ENCODE measurements around the gene FEV.

FEV gene

DNA sequence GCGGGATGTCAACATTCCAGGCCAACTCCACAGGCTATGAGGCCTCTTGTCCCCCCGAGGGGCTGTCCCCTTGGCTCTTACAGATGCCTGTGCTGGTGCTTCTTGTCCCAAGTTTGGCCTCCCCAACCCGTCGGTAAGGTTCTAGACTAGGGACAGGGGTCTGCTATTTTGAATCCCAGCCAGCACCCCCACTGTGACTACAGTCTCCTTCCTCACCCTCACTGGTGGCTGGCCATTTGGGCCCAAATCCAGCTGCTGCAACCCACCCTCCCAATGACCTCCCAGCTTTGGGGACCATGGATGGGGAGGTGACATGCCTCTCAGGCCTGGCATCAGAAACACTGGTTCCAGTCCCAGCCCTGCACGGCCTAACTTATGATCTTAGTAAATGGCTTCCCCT, 37.6 kb upstream of the FEV start:
- DNase-seq (ENCODE audit: insufficient read length, low spot score) = no peak
- no peak for TF ChIP-seq POLR2A (IDR thresholded peaks at IDR 0.05; ENCODE audit: low read depth, low read length)
- no peak for FAIRE-seq

DNA sequence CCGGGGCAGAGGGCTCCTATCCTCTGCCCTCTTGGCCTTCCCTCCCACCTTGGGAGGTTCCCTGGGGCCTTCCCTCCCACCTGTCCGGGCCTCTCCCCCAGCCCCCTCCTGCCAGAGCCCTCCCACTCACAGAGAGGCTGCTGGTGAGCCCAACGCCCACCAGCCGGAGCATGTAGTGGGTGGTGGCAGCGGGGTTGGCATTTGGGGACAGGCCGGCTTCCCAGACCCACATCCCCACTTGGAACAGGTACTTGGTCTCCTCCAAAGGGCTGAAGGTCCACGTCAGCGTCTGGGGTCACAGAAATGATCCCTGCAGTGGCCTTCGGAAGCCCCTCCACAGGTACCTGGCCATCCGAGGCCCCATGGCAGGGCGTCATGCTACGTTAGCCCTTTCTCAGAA, 37.1 kb upstream of the FEV start:
- TF ChIP-seq POLR2A (IDR thresholded peaks at IDR 0.05; ENCODE audit: low read depth, low read length) = no peak
- FAIRE-seq = no peak
- DNase-seq (ENCODE audit: insufficient read length, low spot score) = no peak

DNA sequence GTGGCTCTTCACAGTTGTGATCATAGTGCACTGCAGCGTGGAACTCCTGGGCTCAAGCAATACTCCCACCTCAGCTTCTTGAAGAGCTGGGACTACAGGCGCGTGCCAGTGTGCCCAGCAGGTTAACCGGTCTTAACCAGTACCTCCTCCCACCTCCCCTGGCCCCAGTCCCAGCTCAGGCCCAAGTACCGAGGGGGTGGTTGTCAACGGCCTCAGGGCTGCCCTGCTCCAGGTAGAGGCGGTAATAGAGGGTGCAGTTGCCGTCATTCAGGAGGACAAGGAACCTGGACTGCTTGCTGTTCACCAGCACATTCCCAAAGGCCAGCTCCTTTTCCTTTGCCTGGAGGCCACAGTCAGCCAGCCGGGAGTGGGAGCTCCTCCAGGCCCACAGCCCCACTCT, 36.6 kb upstream of the FEV start:
- no peak for DNase-seq (ENCODE audit: insufficient read length, low spot score)
- FAIRE-seq = no peak
- TF ChIP-seq POLR2A (IDR thresholded peaks at IDR 0.05; ENCODE audit: low read depth, low read length) = no peak

DNA sequence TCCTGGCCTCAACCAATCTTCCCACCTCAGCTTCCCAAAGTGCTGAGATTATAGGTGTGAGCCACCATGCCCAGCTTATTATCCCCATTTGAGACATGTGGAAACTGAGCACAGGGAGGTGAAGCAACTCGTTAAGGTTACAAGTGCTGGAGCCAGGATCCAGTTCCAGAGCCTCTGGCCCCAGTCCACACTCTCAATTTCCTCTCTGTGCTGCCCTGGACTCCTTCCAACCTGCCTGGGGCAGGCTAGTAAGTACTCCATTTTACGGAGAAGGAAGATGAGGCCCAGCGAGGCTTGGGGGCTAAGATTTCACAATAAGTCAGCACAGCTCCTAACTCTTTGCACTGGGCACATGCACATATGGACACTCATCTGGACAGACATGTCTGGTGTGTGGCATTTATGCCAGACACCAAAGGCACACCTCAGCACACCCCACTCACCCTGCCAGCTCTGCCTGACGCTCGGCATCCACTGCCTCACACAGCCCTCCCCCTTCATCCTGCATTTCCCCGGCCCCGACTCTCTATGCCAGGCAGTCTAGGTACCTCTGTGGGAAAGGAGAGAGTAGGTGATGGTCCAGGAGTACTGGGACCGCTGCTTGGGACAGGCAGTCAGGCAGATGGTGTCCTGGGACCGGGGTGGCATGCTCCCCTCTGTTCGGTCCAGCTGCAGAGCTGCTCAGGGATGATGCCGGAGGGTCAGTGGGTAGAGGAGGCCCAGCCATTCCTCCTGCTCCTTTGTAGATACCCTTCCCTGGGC, 35.8 kb upstream of the FEV start:
- no peak for TF ChIP-seq POLR2A (IDR thresholded peaks at IDR 0.05; ENCODE audit: low read depth, low read length)
- DNase-seq (ENCODE audit: insufficient read length, low spot score) = no peak
- no peak for FAIRE-seq

DNA sequence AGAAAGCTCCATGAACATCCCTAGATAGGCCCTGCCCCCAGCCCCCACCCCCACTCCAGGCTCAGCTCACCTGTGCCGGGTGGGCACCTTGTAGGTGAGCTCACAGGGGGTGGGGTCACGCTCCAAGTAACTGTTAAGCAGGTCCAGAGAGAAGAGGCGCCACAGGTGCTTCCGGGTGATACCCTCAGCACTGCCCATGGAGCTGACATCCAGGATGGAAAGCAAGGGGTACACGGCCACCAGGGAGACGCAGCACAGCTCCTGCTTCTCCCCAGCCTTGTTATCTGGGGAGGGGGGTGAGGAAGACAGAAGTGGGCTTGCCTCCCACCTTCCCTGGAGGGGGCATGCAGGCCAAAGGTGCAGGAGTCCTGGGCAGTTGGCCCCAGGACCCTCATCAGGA, 34.5 kb upstream of the FEV start:
- TF ChIP-seq POLR2A (IDR thresholded peaks at IDR 0.05; ENCODE audit: low read depth, low read length) = no peak
- no peak for DNase-seq (ENCODE audit: insufficient read length, low spot score)
- FAIRE-seq = no peak

DNA sequence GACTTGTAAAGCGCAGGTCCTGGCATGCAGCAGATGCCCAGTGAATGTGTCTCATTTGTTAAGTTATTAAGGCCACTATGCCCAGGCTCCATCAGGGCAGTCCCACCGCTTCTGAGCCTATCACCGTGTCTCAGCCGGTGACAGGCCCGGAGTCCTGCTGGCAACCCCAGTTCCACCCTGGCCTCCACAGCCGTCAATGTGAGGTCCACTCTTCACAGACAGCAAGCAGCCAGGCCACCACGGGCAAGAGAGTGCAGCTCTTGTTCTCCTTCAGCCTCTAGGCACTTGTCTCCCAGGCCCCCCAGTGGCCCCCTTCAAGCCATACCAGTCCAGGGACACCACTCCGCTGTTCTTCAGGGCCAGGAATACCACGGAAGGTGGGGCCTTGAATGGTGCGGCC, 33.7 kb upstream of the FEV start:
- no peak for TF ChIP-seq POLR2A (IDR thresholded peaks at IDR 0.05; ENCODE audit: low read depth, low read length)
- FAIRE-seq (no peak), DNase-seq (ENCODE audit: insufficient read length, low spot score) (no peak)

DNA sequence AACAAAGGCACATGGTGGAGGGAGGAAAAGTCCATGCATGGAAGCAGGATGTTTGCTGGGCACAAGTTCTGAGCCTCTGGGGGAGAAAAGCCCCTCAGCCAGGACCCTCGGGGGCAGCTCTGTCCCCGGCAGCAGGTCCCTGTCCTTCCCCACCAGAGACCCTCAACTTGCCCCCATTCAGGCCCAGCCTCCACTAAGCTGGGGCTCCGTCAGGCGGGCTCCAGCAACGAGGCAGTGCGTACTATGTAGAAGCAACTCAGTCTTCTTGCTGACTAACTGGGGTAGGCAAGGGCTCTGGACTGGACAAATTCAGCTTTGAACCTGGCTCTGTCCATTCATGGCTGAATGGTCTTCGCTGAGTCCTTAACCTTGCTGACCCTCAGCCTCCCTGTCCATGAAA, 33.3 kb upstream of the FEV start:
- FAIRE-seq (no peak), DNase-seq (ENCODE audit: insufficient read length, low spot score) (no peak)
- no peak for TF ChIP-seq POLR2A (IDR thresholded peaks at IDR 0.05; ENCODE audit: low read depth, low read length)

DNA sequence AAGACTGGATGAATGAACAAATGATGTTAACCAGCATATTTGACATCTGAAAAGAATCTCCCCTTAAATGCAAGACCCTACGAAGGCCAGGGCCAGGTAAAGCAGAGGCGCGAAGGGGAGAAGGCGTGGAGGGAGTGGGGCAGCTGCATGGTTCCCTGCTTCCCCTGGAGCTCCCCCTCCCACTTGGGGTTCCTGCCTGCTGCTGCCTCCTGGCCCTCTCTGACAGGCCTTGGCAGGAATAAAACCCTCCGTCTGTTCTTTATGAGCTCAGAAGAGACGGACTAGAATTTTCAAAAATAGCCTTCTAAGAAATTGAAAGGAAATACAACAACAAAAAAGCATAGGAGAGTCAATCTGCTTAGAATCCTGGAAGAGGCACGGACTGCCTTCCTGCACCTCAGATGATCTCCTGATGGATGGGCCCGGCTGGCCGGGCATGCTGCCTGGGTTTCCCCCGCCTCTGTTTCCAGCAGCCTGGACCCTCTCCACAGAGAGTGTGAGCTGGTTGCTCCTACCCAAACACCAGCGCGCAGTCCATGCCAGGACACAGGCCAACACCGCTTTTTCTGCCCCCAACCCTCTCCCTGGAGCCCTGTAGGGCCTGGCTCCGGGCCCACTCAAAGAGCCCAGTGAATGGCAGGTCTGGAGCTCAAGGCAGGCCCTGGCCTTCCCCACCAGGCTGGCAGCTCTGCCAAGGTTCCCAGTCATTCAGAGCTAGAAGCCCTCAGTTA, 32.4 kb upstream of the FEV start:
- no peak for TF ChIP-seq POLR2A (IDR thresholded peaks at IDR 0.05; ENCODE audit: low read depth, low read length)

DNA sequence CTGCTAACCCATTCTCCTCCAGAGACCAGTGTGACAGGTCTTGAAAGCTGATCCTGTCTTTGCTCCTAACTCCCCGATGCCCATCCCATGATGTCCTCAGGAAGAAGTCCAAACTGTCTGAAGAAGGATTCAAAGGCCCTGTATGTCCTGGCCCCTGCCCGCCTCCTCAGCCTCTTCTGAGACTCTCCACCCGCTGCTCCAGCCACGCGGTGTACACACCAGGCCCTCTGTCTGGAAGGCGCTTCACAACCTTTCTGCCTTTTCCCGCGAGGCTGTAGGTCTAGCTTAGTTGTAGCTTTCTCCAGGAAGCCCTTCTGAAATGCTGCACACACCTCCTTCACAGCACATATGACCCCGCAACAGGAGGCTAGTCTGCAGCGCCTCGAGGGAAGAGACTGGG, 31.7 kb upstream of the FEV start:
- TF ChIP-seq POLR2A (IDR thresholded peaks at IDR 0.05; ENCODE audit: low read depth, low read length) = no peak
- no peak for FAIRE-seq
- no peak for DNase-seq (ENCODE audit: insufficient read length, low spot score)

More for the DNA sequence above, 32.4 kb upstream of the FEV start:
- no peak for DNase-seq (ENCODE audit: insufficient read length, low spot score)
- no peak for FAIRE-seq

DNA sequence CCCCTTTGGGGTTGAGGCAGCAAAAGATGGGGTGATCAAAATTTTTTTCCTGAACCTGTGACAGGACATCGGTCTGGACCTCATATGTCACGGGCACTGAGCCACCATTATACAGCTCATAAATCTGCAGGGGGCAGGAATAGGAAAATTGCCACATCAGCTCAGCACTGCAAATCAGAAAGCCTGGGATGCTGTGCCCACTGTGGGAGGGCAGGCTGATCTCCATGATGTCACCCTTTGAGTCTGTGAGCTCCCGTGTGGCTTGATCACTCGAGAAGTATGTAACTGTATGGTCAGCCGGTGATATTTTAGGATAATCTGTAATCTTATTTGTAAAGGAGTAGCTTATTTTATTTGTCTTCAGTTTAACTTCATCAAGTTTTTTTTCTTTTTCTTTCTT, 25.9 kb upstream of the FEV start:
- no peak for TF ChIP-seq POLR2A (IDR thresholded peaks at IDR 0.05; ENCODE audit: low read depth, low read length)
- DNase-seq (ENCODE audit: insufficient read length, low spot score) = no peak
- no peak for FAIRE-seq

DNA sequence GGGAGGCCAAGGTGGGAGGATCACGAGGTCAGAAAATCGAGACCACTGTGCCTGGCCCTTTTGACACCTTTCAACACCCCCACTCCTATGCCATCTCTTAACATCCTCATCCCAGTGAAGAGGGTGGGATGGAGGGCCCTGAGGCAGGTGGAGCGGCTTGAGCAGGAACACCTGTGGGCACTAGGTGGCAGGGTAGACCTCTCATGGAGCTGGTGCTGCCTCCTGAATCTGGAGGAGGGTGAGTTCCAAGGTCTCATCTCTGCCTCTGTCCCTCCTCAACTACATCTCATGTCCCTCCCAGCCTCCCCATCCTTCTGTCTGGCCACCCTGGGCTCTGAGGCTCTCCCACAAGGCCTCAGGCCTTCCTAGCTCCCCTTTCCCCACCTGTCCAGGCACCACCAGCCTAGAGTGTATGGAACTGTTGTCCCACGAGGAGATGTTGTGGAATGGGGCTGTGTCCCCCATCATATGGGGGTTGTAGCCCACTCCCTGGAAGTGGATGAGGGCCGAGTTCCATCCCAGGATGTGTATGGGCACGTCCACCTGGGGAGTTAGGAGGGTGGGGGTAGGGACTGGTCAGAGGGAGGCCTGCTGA, 25.3 kb upstream of the FEV start:
- TF ChIP-seq POLR2A (IDR thresholded peaks at IDR 0.05; ENCODE audit: low read depth, low read length) = no peak
- FAIRE-seq (no peak), DNase-seq (ENCODE audit: insufficient read length, low spot score) (no peak)

DNA sequence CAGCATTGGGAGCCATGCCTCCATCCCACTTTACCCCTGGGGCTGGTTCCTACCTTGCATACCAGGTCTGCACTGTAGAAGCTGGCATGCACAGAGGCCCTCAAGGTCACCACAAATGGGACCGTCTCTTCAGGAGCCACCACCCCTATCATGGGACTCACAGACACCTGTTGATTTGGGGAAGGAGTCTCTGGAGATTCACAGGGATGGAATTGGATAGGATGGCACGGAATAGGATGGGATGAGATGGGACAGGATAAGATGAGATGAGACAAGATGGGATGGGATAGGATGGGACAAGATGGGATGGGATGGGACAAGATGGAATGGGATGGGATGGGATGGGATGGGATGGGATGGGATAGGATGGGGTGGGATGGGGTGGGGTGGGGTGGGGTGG, 24.3 kb upstream of the FEV start:
- no peak for TF ChIP-seq POLR2A (IDR thresholded peaks at IDR 0.05; ENCODE audit: low read depth, low read length)
- no peak for FAIRE-seq
- DNase-seq (ENCODE audit: insufficient read length, low spot score) = no peak

DNA sequence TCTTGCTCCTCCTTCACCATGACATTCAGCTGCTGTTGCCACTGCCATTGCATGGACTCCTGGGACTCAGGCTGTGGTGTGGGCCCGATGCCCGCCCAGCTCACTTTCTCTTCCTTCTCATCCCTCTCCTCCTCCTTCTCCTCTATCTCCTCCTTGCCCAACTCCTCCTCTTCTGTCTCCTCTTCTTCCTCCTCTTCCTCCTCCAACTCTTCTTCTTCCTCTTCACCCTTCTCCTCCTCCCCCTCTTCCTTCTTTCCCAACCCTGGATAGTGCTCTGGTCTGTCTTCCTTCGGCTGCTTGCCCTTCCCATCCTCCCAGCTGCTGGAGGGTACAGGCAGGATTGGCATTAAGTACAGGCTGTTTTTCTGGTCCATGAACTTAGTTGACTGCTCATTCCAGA, 19.0 kb upstream of the FEV start:
- no peak for DNase-seq (ENCODE audit: insufficient read length, low spot score)
- FAIRE-seq = no peak
- no peak for TF ChIP-seq POLR2A (IDR thresholded peaks at IDR 0.05; ENCODE audit: low read depth, low read length)

DNA sequence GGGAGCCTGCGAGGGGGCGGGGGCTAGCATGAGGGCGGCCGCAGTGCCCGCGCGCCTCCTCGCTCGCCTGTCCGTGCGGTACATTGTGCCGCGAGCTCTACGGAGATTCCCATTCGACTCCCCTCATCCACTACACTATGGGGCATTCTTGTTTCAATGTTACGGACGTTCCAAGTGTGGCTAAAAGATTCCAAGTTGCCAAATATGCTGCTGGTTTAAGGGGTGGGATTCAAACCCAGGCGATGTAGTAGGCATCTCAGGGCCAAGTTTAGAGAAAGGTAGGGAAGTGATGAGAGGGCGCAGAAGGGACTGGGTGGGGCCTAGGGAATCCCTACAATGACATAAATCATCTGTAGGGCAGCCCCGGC, 18.3 kb upstream of the FEV start:
- no peak for TF ChIP-seq POLR2A (IDR thresholded peaks at IDR 0.05; ENCODE audit: low read depth, low read length)
- FAIRE-seq (no peak), DNase-seq (ENCODE audit: insufficient read length, low spot score) (no peak)

All from H54 (cell line).